Activated CD4-positive, alpha-beta T cell treated with anti-CD3 and anti-CD28 coated beads, Interleukin-2, amount 50 U/mL, for 16 hours (primary cell): Measurements from ENCODE around the gene UGT2B17.
"Not testable (repeated sequence)": the region's sequence is repeated elsewhere in the genome, so short reads cannot be mapped to it uniquely, and the experiment has no call there.

Source experiments
- DNase-seq: peaks from one replicate; pipeline ENCODE4 v3.0.0-alpha.2; 2020

UGT2B17 gene

GRCh38 chr4:68576272-68577125 lies at the start of gene UGT2B17:
Gene UGT2B17 (minus strand): TSS chr4:68576322. CDS start chr4:68568484, 7,838 bp downstream.
- DNase-seq: no peak

- DNase-seq: not testable (repeated sequence)
Measured at GRCh38 chr4:68622731-68623130, 46.6 kb upstream of the UGT2B17 start.

- DNase-seq: no peak
Measured at GRCh38 chr4:68617003-68617698, 41.0 kb upstream of the UGT2B17 start.

GRCh38 chr4:68615699-68616422 lies 39.7 kb upstream of the UGT2B17 start:
- DNase-seq: no peak

GRCh38 chr4:68613752-68614151 lies 37.6 kb upstream of the UGT2B17 start:
- DNase-seq: no peak

- DNase-seq: no peak
Measured at GRCh38 chr4:68606240-68606639, 30.1 kb upstream of the UGT2B17 start.

GRCh38 chr4:68599150-68599549 lies 23.0 kb upstream of the UGT2B17 start:
- no peak for DNase-seq

- no peak for DNase-seq
Measured at GRCh38 chr4:68597482-68597881, 21.4 kb upstream of the UGT2B17 start.

GRCh38 chr4:68594678-68595077 lies 18.6 kb upstream of the UGT2B17 start:
- no peak for DNase-seq

GRCh38 chr4:68593112-68593511 lies 17.0 kb upstream of the UGT2B17 start:
- no peak for DNase-seq

- no peak for DNase-seq
Measured at GRCh38 chr4:68592673-68593072, 16.6 kb upstream of the UGT2B17 start.

GRCh38 chr4:68591204-68591603 lies 15.1 kb upstream of the UGT2B17 start:
- no peak for DNase-seq

GRCh38 chr4:68589790-68590189 lies 13.7 kb upstream of the UGT2B17 start:
- no peak for DNase-seq

GRCh38 chr4:68582339-68582717 lies 6.2 kb upstream of the UGT2B17 start:
- DNase-seq: no peak

- DNase-seq: no peak
Measured at GRCh38 chr4:68581383-68582338, 5.5 kb upstream of the UGT2B17 start.

- DNase-seq: no peak
Measured at GRCh38 chr4:68577590-68577989, 1.5 kb upstream of the UGT2B17 start.

GRCh38 chr4:68575636-68576035 lies 486 bp downstream of the UGT2B17 start:
- not testable (repeated sequence) for DNase-seq

GRCh38 chr4:68575081-68575480 lies 1.0 kb downstream of the UGT2B17 start:
- no peak for DNase-seq

- no peak for DNase-seq
Measured at GRCh38 chr4:68572653-68573170, 3.4 kb downstream of the UGT2B17 start.

GRCh38 chr4:68570122-68570507 lies 6.0 kb downstream of the UGT2B17 start:
- DNase-seq: no peak

- no peak for DNase-seq
Measured at GRCh38 chr4:68569466-68570121, 6.5 kb downstream of the UGT2B17 start.

- DNase-seq: not testable (repeated sequence)
Measured at GRCh38 chr4:68569036-68569435, 7.1 kb downstream of the UGT2B17 start.
